SK-N-SH treated with all-trans-retinoic acid at 6 μM for 48 hours (cell line): Measurements from ENCODE around the gene SMPDL3B.

Experiments
- ATAC-seq: fragments of 200-7000 bp; cut with Tn5 transposase; 3 replicates; pipeline ENCODE4 v1.9.1; 2020; ENCODE audit warnings: mild to moderate bottlenecking, moderate library complexity
- BACH2 ChIP-seq: fragments of 250-450 bp; sonication (Bioruptor Pico); IDR thresholded peaks from 2 replicates; pipeline ENCODE4 v1.9.0; 2021; ENCODE audit warnings: mild to moderate bottlenecking, borderline replicate concordance
- CREB5 ChIP-seq: fragments of 250-450 bp; sonication (Bioruptor Pico); IDR thresholded peaks from 2 replicates; pipeline ENCODE4 v1.5.1; 2020; ENCODE audit warnings: low read depth, mild to moderate bottlenecking, moderate library complexity
- CSDC2 ChIP-seq: fragments of 250-450 bp; sonication (Bioruptor Pico); IDR thresholded peaks from 2 replicates; pipeline ENCODE4 v1.5.0; 2020; ENCODE audit warnings: mild to moderate bottlenecking, moderate library complexity
- ESRRG ChIP-seq: fragments of 250-450 bp; sonication (Bioruptor Pico); IDR thresholded peaks from 2 replicates; pipeline ENCODE4 v1.6.1; 2021; ENCODE audit warnings: mild to moderate bottlenecking
- ISL1 ChIP-seq: fragments of 250-450 bp; sonication (Bioruptor Pico); IDR thresholded peaks from 2 replicates; pipeline ENCODE4 v2.1.2; 2022; ENCODE audit warnings: mild to moderate bottlenecking, moderate library complexity
- OSR1 ChIP-seq: fragments of 250-450 bp; sonication (Bioruptor Pico); IDR thresholded peaks from 2 replicates; pipeline ENCODE4 v1.8.0; 2022; ENCODE audit warnings: moderate library complexity, mild to moderate bottlenecking, inconsistent platforms
- POU6F1 ChIP-seq: fragments of 250-450 bp; sonication (Bioruptor Pico); IDR thresholded peaks from 2 replicates; pipeline ENCODE4 v1.8.0; 2021; ENCODE audit warnings: low read depth, mild to moderate bottlenecking, moderate library complexity, borderline replicate concordance
- PPARA ChIP-seq: fragments of 250-450 bp; sonication (Bioruptor Pico); IDR thresholded peaks from 2 replicates; pipeline ENCODE4 v1.5.0; 2020; ENCODE audit warnings: mild to moderate bottlenecking, borderline replicate concordance
- RARB ChIP-seq: fragments of 250-450 bp; sonication (Bioruptor Pico); IDR thresholded peaks from 2 replicates; pipeline ENCODE4 v1.8.0; 2021; ENCODE audit warnings: mild to moderate bottlenecking, moderate library complexity
- SNAI2 ChIP-seq: fragments of 250-450 bp; sonication (Bioruptor Pico); IDR thresholded peaks from 2 replicates; pipeline ENCODE4 v1.5.0; 2020; ENCODE audit warnings: mild to moderate bottlenecking, moderate library complexity
- TCF4 ChIP-seq: fragments of 250-450 bp; sonication (Bioruptor Pico); IDR thresholded peaks from 2 replicates; pipeline ENCODE4 v1.8.0; 2021; ENCODE audit warnings: mild to moderate bottlenecking, moderate library complexity, borderline replicate concordance
- TOX ChIP-seq: fragments of 250-450 bp; sonication (Bioruptor Pico); IDR thresholded peaks from 2 replicates; pipeline ENCODE4 v1.8.0; 2021; ENCODE audit warnings: mild to moderate bottlenecking, moderate library complexity, borderline replicate concordance
- TSHZ2 ChIP-seq: fragments of 250-450 bp; sonication (Bioruptor Pico); IDR thresholded peaks from 2 replicates; pipeline ENCODE4 v1.5.0; 2020; ENCODE audit warnings: mild to moderate bottlenecking, moderate library complexity
- ZC3H10 ChIP-seq: fragments of 250-450 bp; sonication (Bioruptor Pico); IDR thresholded peaks from 2 replicates; pipeline ENCODE4 v1.5.1; 2021; ENCODE audit warnings: mild to moderate bottlenecking, moderate library complexity
- ZFP3 ChIP-seq: fragments of 250-450 bp; sonication (Bioruptor Pico); IDR thresholded peaks from 2 replicates; pipeline ENCODE4 v1.5.0; 2020; ENCODE audit warnings: mild to moderate bottlenecking, moderate library complexity
- ZFP30 ChIP-seq: fragments of 450-650 bp; formaldehyde crosslinking; IDR thresholded peaks from 2 replicates; pipeline ENCODE4 v1.5.0; 2022; ENCODE audit warnings: mild to moderate bottlenecking, moderate library complexity
- ZNF565 ChIP-seq: fragments of 450-650 bp; formaldehyde crosslinking; conservative IDR thresholded peaks from 2 replicates; pipeline ENCODE4 v1.5.0; 2020; ENCODE audit warnings: low read depth, mild to moderate bottlenecking, moderate library complexity
- ZNF70 ChIP-seq: fragments of 450-650 bp; formaldehyde crosslinking; IDR thresholded peaks from 2 replicates; pipeline ENCODE4 v1.5.0; 2020; ENCODE audit warnings: mild to moderate bottlenecking, moderate library complexity
- ZNF8 ChIP-seq: fragments of 450-650 bp; formaldehyde crosslinking; IDR thresholded peaks from 2 replicates; pipeline ENCODE4 v1.5.0; 2020; ENCODE audit warnings: mild to moderate bottlenecking, moderate library complexity
- TF ChIP-seq, protein P1 (sequence below): fragments of 250-450 bp; sonication (Bioruptor Pico); IDR thresholded peaks from 2 replicates; pipeline ENCODE4 v1.5.1; 2021; ENCODE audit warnings: mild to moderate bottlenecking, moderate library complexity

SMPDL3B gene

GRCh38 chr1:27940297-27940696 is 5.5 kb downstream of the SMPDL3B start:
- ATAC-seq = peak; percentile 52
- no peak for TF ChIP-seq CREB5 (CRISPR knock-in tag)
- TF ChIP-seq ZNF70 (CRISPR knock-in tag) = no peak
- TF ChIP-seq, protein P1, sequence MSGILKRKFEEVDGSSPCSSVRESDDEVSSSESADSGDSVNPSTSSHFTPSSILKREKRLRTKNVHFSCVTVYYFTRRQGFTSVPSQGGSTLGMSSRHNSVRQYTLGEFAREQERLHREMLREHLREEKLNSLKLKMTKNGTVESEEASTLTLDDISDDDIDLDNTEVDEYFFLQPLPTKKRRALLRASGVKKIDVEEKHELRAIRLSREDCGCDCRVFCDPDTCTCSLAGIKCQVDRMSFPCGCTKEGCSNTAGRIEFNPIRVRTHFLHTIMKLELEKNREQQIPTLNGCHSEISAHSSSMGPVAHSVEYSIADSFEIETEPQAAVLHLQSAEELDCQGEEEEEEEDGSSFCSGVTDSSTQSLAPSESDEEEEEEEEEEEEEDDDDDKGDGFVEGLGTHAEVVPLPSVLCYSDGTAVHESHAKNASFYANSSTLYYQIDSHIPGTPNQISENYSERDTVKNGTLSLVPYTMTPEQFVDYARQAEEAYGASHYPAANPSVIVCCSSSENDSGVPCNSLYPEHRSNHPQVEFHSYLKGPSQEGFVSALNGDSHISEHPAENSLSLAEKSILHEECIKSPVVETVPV (CRISPR knock-in tag) = no peak
- TF ChIP-seq SNAI2 = no peak
- no peak for TF ChIP-seq BACH2
- no peak for TF ChIP-seq POU6F1
- TF ChIP-seq ZC3H10 (CRISPR knock-in tag) = no peak
- no peak for TF ChIP-seq TCF4 (CRISPR knock-in tag)
- no peak for TF ChIP-seq OSR1 (CRISPR knock-in tag)
- TF ChIP-seq ZFP3 (CRISPR knock-in tag) = no peak
- no peak for TF ChIP-seq TOX

- TF ChIP-seq ZNF70 (CRISPR knock-in tag) = no peak
- TF ChIP-seq, protein P1 (CRISPR knock-in tag) = no peak
- TF ChIP-seq ZNF565 = no peak
- TF ChIP-seq TSHZ2 (CRISPR knock-in tag) = no peak
- TF ChIP-seq ZFP3 (CRISPR knock-in tag) = no peak
- no peak for TF ChIP-seq PPARA (CRISPR knock-in tag)
- no peak for TF ChIP-seq ZNF8 (CRISPR knock-in tag)
- TF ChIP-seq ESRRG (CRISPR knock-in tag) = no peak
- no peak for TF ChIP-seq ISL1 (CRISPR knock-in tag)
- no peak for TF ChIP-seq RARB
- no peak for TF ChIP-seq ZFP30 (CRISPR knock-in tag)
- no peak for TF ChIP-seq CREB5 (CRISPR knock-in tag)
- TF ChIP-seq SNAI2 = no peak
- no peak for TF ChIP-seq CSDC2 (CRISPR knock-in tag)
- TF ChIP-seq, all 23 proteins: peak for 0
- ATAC-seq = no peak
Observed at GRCh38 chr1:27940870-27941560, 6.2 kb downstream of the SMPDL3B start.
